Glomerular visceral epithelial cell (primary cell): ENCODE measurements around the gene ZNF581.

Source experiments
- DNase-seq: peaks from one replicate; pipeline ENCODE4 v3.0.0-alpha.2; 2016; ENCODE audit errors: extremely low spot score

The ZNF581 gene

DNA sequence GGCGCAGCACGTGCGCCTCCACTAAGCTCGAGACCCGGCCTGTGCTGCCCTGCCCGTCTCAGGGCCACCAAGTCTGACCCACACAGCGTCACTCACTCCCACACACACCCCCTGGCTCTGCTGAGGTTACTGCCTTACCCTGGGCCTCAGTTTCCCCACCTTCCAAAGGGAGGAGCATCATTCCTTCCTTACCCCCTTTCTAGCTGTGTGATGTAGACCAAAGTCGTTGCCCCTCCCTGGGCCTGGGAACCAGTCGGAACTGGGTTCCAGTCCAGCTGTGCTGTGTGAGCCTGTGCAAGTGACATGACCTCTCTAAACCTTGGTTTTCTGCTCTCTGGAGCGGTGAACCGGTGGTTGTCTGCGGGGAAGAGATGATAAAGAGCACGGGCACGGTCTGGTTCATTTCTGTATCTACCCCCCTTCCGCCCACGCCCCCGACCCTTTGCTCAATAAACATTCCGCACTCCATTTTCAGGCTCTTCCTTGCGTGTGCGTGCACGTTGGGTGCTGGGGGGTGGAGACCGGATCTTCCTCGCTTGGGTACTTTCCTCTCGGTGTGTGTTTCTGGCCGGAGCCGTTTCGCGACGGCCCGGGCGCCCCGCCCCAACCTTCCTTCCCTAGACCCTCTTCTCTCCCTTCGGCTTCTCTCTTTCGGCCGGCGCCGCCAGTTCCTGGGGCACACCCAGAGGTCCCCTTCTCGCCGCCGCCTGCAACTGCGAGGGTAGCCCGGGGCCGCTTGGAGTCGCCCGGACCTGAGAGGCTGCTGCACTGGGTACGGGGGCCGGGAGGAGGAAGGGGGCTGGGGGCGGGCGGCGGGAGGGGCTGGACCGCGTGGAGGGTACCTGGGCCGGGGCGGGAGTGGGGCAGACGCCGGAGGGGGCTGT lies at the start of gene ZNF581:
Gene ZNF581 (plus strand): TSS at position 647 of the 884 bp plus-strand sequence. CDS start 923 bp downstream, outside the sequence.
- DNase-seq = peak; percentile 83

GRCh38 chr19:55594996-55595545 lies 48.4 kb upstream of the ZNF581 start:
- DNase-seq = no peak

DNA sequence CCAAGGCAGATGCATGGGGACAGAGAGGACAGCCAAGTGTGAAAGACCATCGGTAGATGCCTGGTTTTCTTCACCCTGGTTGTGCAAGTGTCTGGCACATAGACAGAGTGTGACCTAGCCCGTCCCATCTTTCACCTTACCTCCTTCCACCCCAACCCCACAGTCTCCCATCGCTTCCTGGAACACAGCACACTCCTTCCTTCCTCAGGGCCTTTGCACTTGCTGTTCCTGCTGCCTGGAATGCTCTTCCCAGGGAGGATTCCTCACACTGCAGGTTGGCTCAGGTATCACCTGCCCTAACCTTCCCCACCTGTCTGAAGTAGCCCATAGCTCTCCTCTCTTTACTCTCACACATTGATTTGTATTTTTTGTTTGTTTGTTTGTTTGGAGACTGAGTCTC lies 47.1 kb upstream of the ZNF581 start:
- no peak for DNase-seq

DNA sequence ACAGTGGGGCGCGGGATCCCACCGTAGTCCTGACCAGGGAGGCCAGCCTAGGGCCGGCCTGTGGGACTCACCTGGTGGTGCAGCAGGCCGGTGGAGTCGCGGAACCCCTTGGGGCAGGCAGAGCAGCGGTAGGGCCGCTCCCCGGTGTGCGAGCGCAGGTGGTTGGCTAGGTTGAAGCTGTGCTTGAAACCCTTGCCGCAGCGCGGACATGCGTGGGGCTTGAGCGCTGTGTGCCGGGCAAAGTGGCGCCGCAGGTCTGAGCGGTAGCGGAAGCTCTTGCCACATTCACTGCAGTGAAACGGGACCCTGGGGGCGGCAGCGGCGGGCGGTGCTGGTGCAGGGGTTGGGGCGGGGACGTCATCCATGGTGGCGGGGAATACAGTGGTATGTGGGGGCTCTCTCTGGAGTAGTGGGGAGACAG lies 45.9 kb upstream of the ZNF581 start:
- no peak for DNase-seq

GRCh38 chr19:55598034-55598433 lies 45.4 kb upstream of the ZNF581 start:
- no peak for DNase-seq

GRCh38 chr19:55598719-55599467 lies 44.6 kb upstream of the ZNF581 start:
- DNase-seq = peak; percentile 98

DNA sequence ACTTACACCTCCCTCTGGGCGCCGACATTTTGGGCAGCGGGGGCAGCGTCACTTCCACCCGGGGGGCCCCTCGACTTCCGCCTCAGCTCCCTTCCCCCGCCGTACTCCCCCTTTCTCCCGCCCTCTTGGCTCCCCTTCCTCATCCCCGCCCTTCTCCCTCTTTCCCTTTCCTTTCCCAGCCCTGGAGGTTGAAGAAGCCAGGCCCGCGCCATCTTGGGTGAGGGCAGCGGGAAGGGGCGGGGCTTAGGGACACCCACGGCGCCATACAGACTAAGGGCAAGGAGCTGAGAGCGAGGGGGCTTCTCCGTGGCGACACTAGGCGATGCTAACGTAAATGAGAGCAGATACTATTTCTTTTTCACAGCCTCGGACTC lies 44.0 kb upstream of the ZNF581 start, which contains the start of gene FIZ1:
Gene FIZ1 (minus strand): TSS at position 50 of the 374 bp plus-strand sequence. CDS start 1,652 bp downstream, outside the sequence.
- peak; percentile 100 for DNase-seq

- DNase-seq = peak; percentile 90
These were observed 43.4 kb upstream of the ZNF581 start, which contains the start of gene ZNF524 for GRCh38 chr19:55599842-55600661. Gene ZNF524, plus strand, starts transcription at chr19:55600288. Its CDS starts 1,825 bp downstream, at chr19:55602113.

- no peak for DNase-seq
These were observed 42.8 kb upstream of the ZNF581 start for GRCh38 chr19:55600662-55601028.

DNA sequence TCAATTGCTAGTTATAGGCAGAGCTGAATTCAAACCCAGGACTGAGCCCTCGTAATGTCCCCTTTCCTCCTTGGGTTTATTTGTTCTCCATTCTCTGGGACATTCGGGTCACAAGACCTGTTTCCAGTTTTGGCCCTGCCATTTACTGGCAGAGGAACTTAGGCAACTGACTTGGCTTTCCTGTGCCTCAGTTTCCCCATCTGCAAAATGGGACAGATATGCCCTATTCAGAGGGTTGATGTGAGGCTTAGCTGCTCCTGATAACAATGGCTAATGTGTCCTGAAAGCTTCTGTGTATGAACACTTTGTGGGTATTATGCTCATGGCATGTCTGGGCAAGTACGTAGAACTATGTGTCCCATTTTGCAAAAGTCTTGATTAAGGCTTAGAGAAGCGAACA lies 42.4 kb upstream of the ZNF581 start:
- DNase-seq = no peak

- no peak for DNase-seq
These were observed 41.1 kb upstream of the ZNF581 start for GRCh38 chr19:55602104-55603001.

DNA sequence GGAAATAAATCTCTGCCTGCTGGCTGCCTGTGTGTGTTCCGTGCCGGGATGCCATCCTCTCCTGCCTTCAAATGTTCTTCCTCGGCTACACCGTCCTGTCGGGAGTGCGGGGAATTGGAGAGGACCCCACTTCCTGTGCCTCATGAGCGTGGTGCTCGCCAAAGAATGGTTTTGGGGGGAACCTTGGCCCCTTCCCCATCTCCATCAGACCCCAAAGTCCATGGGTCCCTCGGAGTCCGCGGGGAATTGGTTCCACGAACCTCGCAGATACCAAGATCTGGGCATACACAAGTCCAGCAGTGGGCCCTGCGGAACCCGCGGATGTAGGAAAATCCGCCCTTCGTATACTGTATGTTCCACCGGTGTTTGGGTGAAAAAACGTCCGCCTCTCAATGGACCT lies 40.3 kb upstream of the ZNF581 start:
- no peak for DNase-seq

DNA sequence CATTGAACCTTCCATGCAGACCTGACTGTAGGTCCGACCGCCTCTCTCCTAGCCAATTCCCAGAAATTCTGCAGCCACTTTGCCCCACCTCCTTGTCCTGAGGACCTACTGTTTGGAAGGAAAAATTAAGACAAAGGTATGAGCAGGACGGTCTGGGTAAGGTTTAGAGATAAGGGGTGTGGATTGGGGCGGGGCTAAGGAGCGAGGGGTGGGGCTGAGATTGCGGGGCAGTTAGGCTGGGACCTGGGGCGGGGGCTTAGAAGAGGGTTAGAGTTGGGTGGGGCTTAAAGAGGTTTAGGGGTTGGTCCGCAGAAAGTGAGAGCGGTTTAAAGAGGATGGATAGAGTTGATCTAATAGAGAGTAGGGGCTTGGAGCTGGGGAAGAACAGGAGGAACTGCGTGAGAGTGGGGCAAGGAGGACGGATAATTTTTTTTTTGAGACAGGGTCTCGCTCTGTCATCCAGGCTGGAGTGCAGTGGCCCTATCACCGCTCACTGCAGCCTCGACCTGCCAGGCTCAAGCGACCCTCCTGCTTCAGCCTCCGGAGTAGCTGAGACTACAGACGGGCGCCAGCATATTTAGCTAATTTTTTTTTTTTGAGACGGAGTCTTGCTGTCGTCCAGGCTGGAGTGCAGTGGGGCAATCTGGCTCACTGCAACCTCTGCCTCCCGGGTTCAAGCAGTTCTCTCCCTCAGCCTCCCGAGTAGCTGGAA lies 39.7 kb upstream of the ZNF581 start:
- DNase-seq = no peak

- peak; percentile 98 for DNase-seq
These were observed 38.2 kb upstream of the ZNF581 start for GRCh38 chr19:55605207-55605636.

- DNase-seq = peak; percentile 89
These were observed 37.6 kb upstream of the ZNF581 start, which contains the start of gene ZNF865 for GRCh38 chr19:55605637-55606470. Gene ZNF865, plus strand, starts transcription at chr19:55605647. Its CDS starts 7,972 bp downstream, at chr19:55613619.

DNA sequence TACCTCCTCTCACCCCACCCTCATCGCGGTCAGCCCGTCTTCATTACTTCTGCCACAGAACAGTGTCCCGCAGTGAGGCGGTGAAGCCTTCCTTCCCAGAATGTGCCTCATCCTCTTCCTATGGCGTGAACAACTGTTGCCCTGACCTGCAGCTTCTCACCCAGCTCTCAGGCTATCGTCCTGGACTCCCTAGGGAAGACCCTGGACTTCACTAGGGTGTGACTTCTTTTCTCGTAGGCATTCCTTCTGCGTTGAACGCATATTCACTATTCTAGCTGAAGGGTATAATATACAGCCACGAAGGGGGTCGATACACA lies 37.0 kb upstream of the ZNF581 start:
- no peak for DNase-seq

DNA sequence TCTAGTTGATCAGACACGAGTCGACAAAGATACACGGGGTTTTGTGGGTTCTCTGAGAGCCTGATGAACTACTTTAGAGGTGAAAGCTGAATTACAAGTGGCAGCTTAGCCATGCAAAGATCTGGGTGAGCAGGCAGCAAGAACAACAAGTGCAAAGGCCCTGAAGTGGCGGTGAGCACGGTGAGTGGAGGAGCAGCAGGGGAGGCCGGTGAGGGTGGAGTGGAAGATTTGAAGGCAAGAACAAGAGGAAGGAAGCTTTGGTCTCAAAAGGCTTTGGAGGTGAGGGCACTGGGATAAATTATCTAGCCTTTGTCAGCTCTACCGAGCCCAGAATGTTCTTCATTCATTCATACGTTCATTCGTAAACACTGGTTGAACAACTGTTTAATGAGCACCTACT lies 36.6 kb upstream of the ZNF581 start:
- no peak for DNase-seq

- no peak for DNase-seq
These were observed 34.1 kb upstream of the ZNF581 start for GRCh38 chr19:55609326-55609725.
